Upper lobe of left lung (tissue), 4 donors: ENCODE data around the gene SNRPA.
A peak's percentile ranks its signal among the peaks of the same experiment; 100 is the strongest.

Experiments
- CTCF ChIP-seq, 6 experiments: fragments of 450-650 bp in 4 of 6; fragments of 200-600 bp in 2 of 6; sonication (generic) in 2 of 6; IDR thresholded peaks; one replicate each; pipeline ENCODE4 v1.5.1; 2016 to 2019; ENCODE audit warnings: antibody characterized with exemption in 6 of 6
- POLR2A ChIP-seq, 4 donors: fragments of 450-650 bp; IDR thresholded peaks; one replicate each; pipeline ENCODE4 v1.5.1; 2016 to 2017; ENCODE audit warnings: antibody characterized with exemption in 4 of 4, mild to moderate bottlenecking in 2 of 4

- TF ChIP-seq CTCF (IDR thresholded peaks at IDR 0.05) (peak; percentile 21 to 85 (median 64)), POLR2A (IDR thresholded peaks at IDR 0.05) (peak in 3 of 4 donors; percentile 84 to 95 (median 85))
Measured at GRCh38 chr19:40716482-40717324, 34.3 kb upstream of the SNRPA start, which contains the start of the genes COQ8B and ITPKC.
